Stimulated activated naive CD4-positive, alpha-beta T cell treated with Interleukin-2 at 50 U/mL for 16 hours (primary cell): ENCODE results near the gene GGACT.
"Not testable (repeated sequence)": the region's sequence is repeated elsewhere in the genome, so short reads cannot be mapped to it uniquely, and the experiment has no call there.

Experiments
- DNase-seq: peaks from one replicate; lab custom pipeline; 2025; lab: John Stamatoyannopoulos, UW

The GGACT gene

DNA sequence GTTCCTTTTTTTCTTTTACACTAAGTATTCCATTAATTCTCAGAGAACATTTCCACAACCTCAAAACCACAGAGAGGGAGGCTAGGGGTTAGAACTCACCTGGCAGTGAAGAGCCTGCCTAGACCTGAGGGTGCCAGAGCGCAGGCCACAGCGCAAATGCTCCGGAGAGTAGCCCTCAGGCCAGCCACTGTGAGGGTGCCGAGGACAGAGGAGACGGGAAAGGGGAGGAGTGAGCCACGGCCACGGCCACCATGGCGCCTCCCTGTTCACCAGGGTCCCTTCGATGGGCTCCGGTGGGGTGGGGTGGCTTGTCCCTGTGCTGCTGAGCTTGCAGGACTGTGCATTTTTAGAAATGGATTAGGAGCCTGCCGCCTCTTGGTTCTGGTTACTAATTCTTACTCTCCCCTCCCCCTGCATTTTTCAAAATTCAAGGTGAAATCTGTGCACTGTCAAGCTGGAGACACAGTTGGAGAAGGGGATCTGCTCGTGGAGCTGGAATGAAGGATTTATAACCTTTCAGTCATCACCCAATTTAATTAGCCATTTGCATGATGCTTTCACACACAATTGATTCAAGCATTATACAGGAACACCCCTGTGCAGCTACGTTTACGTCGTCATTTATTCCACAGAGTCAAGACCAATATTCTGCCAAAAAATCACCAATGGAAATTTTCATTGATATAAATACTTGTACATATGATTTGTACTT lies 58.8 kb downstream of the GGACT start:
- DNase-seq, result no peak

DNA sequence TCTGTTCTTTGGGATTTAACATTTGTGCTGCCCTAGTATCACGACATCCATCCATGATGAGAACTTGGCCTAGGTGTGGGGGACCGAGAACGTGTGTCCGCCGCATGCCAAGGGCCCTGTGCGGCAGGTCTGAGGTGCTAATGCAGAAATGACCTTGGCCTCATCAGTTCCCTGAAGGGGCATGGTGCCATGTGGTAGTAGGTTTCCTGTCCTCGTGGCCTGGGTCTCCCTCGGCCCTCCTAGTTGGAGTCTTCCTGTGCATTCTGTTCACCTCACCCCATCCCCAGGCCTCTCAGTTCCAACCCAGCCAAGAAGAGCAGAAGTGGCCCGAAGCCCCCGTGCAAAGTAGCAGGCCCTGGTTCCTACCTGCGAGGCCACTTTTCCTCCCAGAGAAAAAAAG lies 59.8 kb downstream of the GGACT start:
- DNase-seq, result no peak

DNA sequence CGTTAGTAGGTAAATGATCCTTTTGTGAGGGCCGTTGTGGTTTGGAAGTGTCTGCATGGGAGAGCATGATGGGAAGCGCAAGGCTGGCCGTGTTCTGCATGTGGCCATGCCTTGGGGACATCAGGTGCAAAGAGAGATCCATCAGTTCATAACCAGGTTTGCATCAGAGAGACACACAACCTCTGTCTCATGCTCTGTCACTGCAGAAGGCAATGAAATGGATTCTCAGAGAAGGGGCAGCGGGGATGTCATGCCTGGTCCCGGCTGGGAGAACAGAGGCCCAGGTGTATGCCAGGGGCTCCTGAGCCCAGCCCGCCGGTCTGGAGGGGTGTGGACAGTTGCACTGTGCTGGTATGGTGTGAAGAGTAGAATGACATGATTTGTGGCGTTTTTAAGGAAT lies 60.2 kb downstream of the GGACT start:
- no peak for DNase-seq

DNA sequence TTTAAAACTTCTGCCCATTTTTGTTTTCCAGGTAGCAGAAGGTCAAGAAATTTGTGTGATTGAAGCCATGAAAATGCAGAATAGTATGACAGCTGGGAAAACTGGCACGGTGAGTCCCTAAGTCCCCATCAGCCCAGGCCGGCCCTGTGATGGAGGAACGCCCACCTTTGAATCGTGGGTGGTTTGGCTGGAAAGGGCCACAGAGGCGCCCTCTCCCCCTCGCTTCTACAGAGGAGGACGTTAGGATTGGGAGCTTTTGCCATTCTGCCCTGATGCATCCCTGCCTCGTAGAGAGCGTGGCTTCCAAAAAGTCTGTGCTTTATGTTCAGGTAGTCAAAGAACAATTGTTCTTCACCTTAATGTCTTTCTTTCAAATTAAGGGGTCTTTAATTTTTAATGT lies 60.9 kb downstream of the GGACT start:
- DNase-seq, result no peak

DNA sequence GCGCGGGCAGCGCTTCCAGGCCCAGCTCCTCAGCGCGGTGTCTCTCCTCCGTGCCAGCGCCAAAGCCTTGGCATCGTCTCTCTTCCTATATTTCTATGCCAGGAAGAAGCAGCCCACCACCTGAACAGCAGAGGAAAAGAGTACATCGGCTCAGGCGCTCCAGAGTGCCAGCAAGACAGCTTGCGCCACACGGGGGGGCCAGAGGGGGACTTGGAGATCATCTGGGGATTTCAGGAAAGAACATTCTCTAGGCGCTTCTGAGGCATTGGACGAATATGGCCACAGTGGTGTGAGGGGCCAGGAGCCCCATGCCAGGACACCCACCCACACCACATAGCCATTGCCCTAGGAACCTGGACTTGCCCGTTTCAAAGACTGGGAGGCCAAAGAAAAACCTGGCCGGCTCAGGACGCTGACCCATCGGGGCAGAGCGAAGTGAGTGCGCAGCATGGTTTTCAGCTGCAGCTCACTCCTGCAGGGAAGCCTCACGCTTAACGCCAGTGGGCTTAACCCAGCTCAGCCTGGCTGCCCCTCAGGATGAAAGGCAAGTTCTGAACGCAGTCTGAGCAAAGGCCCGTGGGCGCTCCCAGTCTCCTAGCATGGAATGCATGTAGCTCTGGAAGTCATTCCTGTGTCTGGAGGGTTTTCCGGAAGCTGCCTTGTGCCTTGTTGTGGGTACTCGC lies 62.1 kb downstream of the GGACT start:
- no peak for DNase-seq

DNA sequence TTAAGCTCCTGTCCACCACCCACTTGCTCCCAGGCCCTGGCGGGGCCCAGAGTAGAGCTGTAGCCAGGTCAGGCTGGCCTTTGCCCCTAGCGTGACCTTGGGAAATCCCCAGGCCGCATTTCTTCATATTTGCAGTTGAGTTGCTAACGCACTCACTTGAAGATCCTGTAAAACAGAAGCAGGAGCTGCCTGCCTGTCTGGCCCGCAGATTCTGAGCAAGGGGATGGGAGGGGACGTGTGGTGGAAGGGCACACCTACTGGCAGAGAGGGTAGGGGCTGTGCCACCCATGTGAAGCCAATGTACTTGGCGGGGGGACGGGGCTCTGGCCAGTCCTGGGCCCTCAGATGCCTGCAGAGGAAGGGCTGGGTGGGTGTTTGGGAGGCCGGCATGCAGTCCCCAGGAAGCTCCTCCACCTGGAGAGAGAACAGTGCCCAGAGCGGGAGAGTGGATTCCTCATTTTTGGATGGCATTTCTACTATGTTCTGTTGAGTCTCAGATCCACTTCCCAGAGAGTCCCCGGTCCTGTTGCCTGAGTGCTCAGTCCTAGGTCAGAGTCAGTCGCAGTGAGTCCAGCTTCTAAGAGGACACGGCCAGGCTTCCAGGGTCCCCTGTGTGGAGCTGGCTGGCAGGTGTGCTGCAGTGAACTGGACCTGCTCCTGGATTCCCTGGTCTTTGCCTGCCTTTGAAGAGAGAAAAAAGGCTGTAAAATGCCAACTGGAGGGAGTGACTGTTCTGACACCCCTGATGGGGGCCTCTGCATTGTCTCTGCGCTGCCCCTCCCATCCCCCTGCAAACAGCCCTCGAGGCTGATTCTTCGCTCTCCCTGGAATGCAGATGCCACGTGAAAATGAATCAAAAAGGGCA lies 62.9 kb downstream of the GGACT start:
- DNase-seq, result no peak

DNA sequence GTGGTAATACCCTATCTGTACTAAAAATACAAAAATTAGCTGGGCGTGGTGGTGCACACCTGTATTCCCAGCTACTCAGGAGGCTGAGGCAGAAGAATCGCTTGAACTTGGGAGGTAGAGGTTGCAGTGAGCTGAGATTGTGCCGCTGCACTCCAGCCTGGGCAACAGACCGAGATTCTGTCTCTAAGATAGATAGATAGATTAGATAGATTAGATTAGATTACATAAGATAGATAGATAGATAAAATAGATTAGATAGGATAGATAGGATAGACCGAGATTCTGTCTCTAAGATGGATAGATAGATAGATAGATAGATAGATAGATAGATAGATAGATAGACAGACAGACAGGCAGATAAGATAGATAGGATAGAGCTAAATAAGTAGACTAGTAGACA lies 63.9 kb downstream of the GGACT start:
- DNase-seq, result not testable (repeated sequence)

DNA sequence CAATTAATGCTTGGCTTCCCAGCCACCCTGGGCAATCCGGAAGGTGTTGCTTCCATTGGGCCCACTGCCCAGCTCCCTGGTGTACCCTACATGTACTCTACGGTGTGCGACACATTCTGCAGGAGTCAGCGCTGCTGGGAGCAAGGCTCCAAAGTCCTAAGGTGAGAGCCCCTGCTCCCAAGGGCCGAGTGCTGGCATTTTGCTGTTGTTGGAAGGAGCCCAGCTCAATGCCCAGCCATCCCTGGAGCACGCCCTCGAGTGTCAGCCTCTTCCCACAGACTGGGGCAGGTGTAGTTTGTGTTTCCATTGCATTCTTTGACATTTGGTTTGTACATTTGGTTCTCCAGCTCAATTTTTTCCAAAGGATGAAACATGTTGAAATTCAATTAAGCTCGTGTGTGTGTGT lies 64.6 kb downstream of the GGACT start:
- no peak for DNase-seq

DNA sequence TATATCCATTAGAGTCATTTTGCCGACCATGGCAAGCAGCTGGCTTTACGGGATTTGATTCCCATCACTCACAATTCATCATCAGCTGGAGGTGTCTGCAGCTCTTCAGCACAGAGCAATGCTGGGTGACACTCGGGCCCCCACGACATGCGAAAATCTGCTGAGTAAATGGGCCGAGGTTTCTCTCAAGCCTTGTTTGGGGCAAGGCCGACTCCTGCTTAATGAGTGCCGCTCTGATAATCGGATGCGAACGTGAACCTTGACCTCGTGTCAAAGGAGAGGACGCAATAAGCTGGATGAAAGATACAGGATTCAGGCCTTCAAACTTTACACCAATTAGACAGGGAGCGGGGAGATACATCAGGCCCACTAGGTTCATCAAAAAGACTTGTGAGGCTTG lies 65.2 kb downstream of the GGACT start:
- no peak for DNase-seq

DNA sequence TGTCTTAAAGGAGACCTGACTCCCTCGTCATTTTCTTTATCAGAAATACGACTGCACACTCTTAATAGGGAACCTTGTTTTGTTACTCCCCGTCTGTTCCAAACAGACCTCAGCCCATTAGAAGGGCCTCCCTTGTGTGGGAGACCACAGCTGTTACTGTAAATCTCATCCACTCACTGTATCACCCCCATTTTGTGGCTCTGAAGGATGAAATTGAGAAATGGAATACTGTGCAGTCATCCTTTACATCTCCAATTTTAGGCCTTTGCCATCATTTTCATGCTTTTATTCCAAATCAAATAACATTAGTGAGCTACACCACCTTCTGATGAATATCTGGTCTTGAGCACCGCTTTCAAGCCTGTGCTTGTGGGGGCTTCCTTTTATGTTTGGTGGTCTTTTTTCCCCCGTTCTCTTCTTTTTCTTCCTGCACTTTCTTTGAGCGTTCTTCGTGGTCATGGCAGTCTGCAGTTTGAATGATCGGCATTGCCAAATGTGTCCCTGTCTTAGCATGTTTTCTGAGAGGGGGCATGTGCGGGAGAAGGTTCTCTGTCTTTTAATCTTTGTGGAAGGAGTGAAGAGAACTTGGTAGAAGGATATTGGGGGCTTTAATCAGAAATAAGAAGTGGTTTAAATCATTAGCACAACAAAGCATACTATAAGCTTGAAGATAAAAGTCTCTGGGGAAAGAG lies 65.8 kb downstream of the GGACT start:
- no peak for DNase-seq

DNA sequence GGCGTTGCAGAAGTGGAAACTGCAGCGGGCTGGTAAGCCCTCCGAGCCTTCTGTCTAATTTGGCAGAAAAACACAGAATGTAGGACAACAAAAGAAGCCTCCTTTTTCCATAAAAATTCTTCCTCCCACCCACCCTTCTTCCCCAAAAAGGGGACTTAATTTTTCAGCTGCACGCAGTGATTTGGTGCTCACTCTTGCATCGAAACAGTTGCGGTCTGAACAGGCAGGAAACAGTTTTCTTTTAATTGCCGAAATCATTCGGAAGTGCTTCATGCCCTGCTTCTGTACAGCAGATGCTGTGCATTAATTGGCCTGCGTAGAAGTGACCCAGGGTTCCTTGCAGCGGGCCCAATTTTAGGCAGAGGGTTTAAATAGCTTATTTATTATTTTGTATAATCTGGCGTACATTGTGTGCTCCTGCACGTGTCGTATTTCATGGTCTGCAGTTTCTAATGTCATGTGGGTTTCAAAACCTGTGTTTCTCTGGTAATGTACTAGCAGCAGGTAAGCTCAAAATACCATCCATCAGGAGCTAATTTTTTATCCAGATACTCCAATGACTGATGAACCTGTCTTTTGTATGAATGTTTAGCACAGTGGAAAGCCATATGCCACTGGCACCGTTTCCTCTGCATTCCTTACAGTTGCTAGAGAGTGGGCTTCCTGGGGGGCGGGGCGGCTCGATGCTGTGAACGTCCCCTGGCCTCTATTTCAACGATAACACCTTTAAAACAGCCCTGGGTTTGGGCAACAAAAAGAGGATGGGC lies 66.6 kb downstream of the GGACT start:
- no peak for DNase-seq

DNA sequence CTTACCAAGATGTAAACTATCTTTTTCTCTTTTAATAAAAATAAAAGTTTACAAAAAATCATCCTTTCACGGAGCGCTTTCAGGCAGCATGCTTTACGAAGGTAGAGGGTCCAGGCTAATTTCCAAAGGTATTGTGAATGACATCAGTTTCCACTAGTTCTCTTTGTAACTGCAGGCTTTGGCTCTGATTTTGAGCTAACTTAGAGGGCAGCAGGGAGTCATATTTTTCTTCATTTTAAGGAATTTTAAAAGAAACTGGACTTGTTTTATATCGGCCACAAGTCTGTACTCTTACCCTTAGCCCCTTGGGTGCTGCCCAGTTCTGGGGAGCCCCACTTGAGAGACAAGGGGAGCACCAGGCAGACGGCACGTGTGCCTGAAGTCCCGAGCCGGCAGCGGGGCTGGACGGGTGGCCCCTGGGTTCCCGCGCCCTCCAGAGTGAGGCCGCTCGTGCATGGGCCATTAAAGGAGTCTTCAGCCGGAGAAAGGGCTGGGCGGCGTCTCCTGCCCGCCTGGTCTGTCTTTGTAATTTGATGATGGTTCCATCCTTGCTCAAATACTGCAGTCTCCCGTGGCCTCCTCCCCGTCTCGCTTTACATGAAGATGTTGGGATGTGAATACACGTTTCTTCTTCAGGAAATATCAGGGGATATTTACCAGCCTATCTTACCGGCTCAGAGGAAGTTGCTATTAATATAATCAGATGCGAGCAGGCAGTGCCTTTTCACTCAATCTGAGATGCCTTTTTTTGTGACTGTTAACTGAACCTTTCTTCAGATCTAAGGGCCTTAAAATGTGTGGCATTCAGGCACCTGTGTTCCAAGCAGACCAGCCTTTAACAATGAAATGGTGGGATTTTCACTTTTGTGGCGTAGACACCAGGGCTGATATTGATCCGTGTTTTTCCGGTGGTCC lies 67.4 kb downstream of the GGACT start:
- no peak for DNase-seq

DNA sequence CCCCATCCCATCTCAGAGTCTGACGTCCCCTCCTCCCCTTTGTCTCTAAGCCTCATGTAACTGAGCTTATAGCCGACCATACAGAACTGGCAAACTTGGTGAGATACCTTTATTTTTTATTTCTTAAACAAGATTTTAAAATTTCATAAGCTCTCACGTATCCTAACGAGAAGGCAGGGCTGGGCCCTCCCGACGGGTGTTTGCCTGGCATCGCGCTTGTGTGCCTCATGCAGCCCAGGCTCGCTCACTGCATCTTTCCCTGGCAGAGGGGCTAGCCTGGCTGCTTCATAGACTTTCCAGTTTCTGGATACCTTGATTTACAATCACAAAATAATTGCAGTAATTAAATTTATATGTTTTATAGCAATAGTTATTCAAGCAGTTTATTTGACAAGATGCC lies 69.0 kb downstream of the GGACT start:
- DNase-seq, result no peak

DNA sequence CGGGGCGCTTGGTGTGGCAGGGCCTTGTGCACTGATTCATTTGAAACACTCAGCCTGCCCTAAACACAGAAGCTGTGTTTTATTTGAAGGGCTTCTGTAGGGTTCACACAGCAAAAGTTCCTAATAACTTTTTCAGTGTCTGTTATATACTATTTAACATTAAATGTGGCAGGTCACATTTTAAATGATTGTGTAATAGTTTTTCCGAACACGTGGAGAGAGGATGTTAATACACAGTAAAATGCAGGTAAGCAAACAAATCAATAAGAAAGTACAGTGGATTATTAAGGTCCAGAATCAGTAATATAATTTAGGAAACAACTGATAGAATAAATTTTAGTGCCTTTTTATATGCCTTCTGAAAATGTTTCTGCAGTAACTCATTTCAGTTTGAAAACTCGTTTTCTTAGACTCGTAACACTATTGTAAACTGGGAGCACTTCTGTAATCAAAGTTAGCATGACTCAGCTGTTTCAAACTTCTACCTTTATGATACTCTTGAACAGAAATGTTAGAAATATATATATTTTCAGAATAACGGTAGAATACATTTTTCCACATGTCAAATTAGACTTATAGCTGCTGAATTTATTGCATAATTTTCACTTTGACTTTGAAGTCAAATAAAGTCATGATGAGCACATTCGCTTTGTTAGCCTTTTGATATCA lies 70.1 kb downstream of the GGACT start:
- no peak for DNase-seq

DNA sequence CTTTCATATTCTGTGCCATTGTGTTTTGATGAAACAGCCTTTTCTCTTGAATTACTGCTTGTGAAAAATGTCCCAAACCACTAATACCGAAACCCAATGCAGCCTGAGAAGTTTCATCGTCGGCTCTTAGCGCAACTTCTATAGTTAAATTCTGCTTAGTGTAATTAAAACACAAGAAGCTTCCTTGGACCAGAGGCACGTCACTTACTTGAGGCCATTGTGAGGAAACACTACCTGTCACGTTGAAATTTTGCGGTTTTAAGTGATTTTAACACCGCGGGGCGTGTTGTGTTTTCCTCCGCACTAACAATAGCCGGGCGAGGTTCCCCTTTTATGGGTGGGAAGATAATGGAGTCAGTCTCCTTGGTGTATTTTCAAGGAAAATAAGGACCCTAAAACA lies 70.9 kb downstream of the GGACT start:
- DNase-seq, result no peak

DNA sequence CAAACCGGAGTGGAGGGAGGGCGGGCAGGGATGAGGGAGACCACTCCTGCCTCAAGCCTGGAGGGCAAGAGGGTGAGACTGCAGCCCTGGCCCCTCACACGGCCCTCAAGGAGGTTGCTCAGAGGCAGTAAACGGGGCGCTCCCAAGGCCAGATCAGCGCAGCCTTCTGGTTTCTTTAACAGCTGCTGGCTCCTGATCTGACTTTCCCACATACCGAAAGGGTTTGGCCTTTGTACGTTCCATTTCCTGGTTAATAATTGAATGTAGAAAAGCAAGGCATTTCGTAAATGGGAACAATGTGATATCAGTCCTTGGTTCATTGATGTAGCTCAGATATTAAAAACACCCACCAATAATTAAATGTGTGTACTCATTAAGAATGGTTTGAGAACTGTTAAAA lies 71.5 kb downstream of the GGACT start:
- DNase-seq, result no peak

DNA sequence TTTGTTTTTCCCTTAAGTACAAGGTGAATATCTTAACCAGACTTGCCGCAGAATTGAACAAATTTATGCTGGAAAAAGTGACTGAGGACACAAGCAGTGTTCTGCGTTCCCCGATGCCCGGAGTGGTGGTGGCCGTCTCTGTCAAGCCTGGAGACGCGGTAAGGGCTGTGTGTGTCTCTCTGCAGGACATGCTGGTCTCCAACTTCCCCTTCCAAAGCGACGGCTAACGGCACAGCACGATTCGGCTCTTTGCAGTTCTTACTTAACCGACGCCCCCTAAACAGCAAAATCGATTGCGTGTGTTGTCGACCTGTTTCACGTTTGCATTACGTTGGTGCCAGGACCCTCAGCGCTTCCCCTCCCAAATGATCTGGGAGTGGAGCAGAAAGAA lies 73.2 kb downstream of the GGACT start:
- DNase-seq, result no peak

DNA sequence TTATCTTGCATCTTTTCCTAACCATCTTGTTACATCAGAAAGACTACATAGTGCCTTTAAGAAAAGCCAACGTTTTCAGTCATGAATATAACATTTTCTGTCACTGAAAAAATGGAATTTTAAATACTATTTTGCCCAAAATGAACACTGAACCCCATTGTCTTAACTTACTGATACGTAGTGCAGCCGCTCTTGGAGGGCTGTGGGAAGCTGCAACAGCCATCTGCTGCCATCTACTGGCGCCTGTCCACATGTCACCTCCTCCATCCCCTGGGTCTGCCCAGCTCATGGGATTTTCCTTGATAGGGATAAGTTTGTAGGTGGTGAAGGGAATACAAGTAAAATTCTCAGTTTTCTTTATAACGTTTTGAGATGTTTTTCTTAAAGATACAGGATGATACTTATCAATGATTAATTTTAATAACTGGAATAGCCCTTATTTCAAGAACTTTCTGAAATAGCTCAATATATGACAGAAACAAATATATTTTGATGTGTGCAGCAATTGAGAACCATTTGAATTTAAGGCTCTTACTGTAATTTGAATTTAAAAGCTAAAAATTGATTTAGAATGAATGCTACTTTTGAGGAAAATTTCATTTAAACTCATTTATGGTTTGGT lies 73.7 kb downstream of the GGACT start:
- DNase-seq, result peak; percentile 61

DNA sequence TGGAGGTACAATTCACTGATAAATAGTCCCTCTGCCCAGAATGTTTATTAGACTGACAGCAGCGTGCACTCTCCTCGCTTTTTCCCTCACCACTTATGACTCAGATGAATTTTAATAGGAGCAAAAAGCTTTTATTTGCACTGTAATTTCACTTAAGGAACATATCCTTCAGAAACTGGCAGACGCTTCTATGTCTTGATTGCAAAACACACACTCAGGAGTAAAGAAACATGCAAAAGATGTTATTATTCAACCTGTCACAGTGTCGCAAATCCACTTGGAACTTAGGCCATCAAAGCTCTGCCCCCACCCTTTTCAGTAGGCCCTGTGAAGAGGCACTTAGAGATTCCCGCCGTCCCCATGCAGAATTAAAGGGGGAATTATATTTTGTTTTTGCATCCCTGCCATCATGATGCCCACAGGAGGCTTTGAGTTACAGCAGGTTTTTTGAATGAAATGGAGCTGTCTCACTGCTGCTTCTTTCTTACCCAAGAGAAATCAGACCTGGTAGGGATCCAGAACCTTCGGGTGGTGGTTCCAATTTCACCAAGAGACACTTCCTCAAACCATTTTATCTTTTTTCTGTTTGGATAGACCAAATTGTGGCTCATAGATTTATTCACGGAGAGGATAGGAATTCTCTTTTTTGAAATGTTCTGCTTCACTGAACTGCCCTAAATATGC lies 74.5 kb downstream of the GGACT start:
- DNase-seq, result no peak
